ENCODE results near the gene NLGN4X.
A peak's percentile ranks its signal among the peaks of the same experiment; 100 is the strongest.

The NLGN4X gene

DNA sequence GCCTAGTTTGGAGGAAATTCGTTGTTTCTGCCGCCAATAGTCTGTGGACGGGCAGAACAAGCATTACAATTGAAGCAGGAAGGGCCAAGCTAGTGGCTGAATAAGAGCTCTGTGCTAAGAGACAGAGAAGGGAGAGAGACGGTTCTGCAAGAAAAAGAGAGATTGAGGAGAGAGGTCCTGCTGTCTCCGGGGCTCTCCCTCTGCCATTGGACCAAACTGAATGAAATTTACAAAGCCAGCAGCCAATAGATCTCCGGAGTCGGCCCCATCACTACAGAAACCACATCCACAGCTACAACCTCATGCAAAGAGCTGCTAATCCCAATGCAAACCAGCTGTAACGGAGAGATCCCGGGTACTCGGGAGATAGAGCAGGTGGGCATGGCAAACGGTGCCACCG, at the start of gene NLGN4X:
Gene NLGN4X (minus strand): TSS at position 148 of the 400 bp plus-strand sequence. CDS start 77,401 bp downstream, outside the sequence.
- in situ Hi-C loops (cut with HindIII; ENCODE audit: low pct_unique_long_range_greater_than_20kb, low sequenced_read_pairs) = no loop called here
- no peak for DNase-seq (ENCODE audit: low read depth in 1 of 2, low spot score in 1 of 2)
- TF ChIP-seq JUND (IDR thresholded peaks at IDR 0.05; ENCODE audit: low read depth) = no peak

DNA sequence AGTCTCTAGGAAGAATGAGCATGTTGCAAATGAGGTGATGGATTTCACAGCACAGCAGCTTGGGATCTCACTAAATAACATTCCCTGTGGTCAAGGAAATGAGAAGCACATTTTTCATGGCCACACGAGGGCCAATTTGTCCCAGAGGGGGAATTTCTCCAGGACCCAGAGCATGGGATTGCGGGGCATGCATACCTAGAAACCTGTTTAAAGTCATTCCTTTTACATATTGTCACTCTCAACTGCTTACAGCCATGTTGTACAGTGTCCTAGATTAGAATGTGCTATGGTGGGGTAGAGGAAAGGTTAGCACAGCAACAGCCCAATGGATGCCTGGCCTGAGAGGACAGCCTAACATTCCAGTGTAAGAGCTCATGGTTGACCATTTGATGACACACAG, 37.4 kb upstream of the NLGN4X start:
- TF ChIP-seq JUND (IDR thresholded peaks at IDR 0.05; ENCODE audit: low read depth) = no peak
- in situ Hi-C loops (cut with HindIII; ENCODE audit: low pct_unique_long_range_greater_than_20kb, low sequenced_read_pairs) = no loop called here
- no peak for DNase-seq (ENCODE audit: low read depth in 1 of 2, low spot score in 1 of 2)

DNA sequence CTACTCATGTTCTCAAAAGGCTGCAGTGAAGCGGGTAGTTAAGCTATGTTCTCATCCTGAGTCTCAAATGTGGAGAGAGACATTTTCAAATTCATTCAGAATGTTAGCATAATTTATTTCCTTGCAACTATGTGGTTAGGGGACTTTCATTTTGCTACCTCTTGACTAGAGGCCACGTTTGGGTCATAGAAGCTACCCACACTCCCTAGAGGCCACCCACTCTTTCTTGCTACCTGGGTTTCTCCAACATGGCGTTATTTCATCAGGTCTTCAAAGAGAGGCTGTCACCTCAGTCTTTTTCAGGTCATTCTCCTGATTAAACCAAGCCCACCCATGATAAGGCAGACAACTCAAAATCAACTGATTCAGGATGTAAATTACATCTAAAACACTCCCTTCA, 34.3 kb upstream of the NLGN4X start:
- TF ChIP-seq JUND (IDR thresholded peaks at IDR 0.05; ENCODE audit: low read depth) = no peak
- no peak for DNase-seq (ENCODE audit: low read depth in 1 of 2, low spot score in 1 of 2)
- in situ Hi-C loops (cut with HindIII; ENCODE audit: low pct_unique_long_range_greater_than_20kb, low sequenced_read_pairs) = no loop called here

DNA sequence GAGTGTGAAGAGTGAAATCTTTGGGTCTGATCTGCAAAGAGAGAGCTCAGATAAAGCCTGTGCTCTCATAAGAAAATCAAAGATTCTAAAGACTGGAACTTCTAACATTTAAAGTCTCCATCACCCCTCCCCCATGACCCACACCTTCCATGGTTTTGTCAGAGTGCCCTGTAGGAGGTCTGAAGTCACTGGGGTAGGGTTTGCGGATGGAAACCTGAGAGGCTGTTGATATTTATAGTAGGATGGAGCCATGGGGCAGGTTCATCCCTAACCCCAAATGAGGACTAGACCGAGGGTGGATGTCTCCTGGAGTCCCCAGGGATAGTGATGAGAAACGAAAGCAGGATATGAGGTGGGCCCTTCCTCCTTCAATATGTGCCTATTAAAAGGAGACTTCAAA, 28.4 kb upstream of the NLGN4X start:
- no peak for DNase-seq (ENCODE audit: low read depth in 1 of 2, low spot score in 1 of 2)
- no peak for TF ChIP-seq JUND (IDR thresholded peaks at IDR 0.05; ENCODE audit: low read depth)
- in situ Hi-C loops (cut with HindIII; ENCODE audit: low pct_unique_long_range_greater_than_20kb, low sequenced_read_pairs) = no loop called here

DNA sequence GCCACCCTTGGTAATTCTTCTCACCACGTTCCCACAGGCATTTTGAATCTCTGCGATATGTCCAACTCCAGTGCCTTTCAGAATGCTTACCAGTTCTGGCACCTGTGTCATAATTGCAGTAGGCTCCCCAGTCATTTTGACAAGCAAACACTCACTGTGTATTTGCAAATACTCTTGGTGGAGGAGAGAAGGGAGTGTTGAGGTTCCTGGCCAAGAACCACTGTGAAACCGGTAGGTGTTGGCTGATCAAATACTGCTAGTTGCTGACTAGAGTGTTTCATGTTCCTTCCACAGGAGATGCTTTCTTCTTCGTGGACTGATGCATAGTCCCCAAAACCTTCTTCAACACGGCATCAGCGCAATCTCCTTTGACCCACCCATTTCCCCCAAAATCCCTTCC, 16.0 kb upstream of the NLGN4X start:
- in situ Hi-C loops (cut with HindIII; ENCODE audit: low pct_unique_long_range_greater_than_20kb, low sequenced_read_pairs) = no loop called here
- no peak for TF ChIP-seq JUND (IDR thresholded peaks at IDR 0.05; ENCODE audit: low read depth)
- no peak for DNase-seq (ENCODE audit: low read depth in 1 of 2, low spot score in 1 of 2)

DNA sequence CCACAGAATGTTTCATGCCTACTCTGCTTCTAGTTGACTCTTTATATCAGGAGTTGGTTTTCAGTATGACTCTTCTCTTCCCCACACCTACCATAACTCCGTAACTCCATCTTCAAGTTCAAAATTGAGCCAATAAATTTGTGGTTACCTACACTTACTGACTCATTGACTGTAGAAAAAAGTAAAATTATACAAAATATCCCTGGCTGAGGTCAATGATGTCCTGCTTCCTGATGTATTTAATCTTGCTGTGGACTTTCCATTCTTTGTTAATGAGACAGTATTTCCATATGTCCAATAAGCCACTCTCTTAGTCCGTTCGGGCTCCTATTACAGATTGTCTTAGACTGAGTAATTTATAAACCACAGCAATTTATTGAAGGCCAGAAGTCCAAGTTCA, 9.9 kb upstream of the NLGN4X start:
- no peak for DNase-seq (ENCODE audit: low read depth in 1 of 2, low spot score in 1 of 2)
- in situ Hi-C loops (cut with HindIII; ENCODE audit: low pct_unique_long_range_greater_than_20kb, low sequenced_read_pairs) = no loop called here
- no peak for TF ChIP-seq JUND (IDR thresholded peaks at IDR 0.05; ENCODE audit: low read depth)

DNA sequence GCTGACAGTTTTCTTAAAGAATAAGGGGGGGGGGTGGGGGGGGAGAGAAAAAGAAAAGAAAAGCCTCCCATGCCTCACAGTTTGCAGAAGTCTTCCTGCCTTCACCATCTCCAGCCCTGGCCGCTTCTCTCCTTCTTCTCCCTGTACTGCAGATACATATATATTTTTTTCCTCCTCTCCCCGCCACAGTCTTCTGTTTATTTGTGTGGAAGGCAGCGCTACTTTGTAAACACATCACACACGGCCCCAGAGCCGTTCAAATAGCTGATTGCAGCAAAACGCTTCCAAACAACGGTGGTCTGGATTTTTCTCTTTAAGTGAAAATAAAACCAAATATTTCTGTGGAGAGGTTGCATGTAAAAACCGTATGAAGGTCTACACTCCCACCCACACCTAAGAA, 732 bp downstream of the NLGN4X start:
- DNase-seq (ENCODE audit: low read depth in 1 of 2, low spot score in 1 of 2) = no peak
- no peak for TF ChIP-seq JUND (IDR thresholded peaks at IDR 0.05; ENCODE audit: low read depth)
- in situ Hi-C loops (cut with HindIII; ENCODE audit: low pct_unique_long_range_greater_than_20kb, low sequenced_read_pairs) = no loop called here

DNA sequence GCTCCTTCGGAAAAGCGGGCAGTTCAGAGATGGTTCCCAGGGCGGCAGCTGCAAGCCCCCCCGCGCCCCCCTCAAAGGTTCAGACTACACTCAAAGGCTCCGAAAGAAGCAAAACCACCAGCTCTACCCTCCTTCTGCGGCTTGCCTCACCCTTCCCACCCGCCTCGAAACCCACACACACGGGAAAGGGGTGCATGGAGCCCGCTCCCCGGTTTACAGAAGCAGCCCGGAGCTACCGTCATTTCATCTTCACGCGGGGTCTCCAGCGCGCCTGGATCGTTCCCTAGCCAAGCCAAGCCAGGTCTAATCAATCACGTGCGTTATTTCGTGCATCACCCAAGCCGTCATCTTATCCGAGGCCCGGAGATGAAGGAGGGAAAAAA, 1.2 kb downstream of the NLGN4X start:
- DNase-seq (ENCODE audit: low read depth in 1 of 2, low spot score in 1 of 2) = no peak
- in situ Hi-C loops (cut with HindIII; ENCODE audit: low pct_unique_long_range_greater_than_20kb, low sequenced_read_pairs) = no loop called here
- TF ChIP-seq JUND (IDR thresholded peaks at IDR 0.05; ENCODE audit: low read depth) = no peak

DNA sequence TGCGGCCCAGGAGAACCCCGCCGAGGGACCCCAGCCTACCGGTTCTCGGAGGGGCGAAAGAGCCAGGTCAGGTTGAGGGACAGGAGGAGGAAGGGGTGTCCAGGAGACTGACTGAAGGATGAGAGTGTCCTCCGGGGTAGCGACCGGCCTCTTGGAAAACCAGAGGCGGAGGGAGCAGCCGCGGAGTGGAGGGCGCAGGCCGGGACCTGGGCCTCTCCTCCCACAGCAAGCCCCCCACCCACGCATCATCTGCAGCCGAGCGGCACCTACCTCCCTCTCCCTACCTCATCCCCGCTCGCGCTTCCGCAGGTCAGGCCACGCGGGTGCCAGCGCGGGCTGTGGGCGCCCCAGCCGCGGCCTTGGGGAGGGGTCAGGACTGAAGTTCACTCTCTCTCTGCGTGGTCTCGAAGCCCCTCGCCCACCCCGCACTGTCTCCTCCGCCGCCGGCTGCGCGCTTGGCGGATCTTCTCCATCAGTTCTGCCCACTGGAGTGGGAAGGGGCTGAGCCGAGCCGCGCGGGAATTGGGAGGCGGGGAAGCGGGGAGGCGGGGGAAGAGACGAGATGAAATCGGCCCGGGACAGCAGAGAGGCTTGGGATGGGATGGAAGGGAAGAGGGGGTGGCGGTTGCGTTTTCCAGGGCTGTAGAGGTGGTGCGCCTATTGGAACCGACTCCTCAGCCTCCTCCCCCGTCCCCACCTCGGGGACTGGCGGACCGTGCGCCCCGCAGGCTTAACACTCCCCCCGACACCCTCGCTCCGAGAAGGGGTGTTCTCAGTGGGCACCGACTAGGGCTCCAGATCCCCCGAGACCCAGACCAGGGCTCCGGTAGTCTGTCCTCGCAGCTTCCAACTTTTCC, 1.8 kb downstream of the NLGN4X start:
- TF ChIP-seq JUND (IDR thresholded peaks at IDR 0.05; ENCODE audit: low read depth) = no peak
- in situ Hi-C loops (cut with HindIII; ENCODE audit: low pct_unique_long_range_greater_than_20kb, low sequenced_read_pairs) = no loop called here
- no peak for DNase-seq (ENCODE audit: low read depth in 1 of 2, low spot score in 1 of 2)

DNA sequence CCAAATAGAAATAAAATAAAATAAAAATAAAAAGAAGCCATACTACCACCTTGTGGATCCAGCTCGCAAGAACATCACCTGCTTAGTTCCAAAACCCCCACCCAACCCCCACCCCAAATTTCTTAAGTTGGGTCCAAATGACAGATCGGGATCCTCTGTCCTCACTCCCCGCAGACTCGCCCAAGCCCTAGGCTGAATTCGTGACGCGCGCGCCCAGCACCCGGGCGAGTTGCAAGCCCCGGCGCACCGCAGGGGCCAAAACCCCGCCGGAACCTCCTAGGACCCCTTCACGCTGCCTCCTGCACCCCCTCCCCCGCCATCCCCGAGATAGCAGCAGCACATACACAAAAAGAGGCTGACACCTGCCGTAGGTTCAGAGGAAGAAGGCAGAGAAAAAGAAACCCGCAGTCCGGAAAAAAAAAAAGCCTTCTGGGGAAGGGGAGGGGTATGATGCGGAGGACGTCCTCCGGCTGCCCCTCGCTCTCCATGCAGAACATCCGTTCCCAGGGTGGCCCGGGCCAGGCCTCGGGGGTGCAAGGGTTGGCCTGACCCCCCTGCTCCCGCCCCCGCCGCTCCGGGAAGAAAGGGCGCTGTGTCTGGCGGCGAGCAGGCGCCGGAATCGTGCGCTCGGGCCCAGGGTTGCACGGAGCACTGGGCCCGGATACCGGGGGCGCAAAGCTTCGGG, 2.6 kb downstream of the NLGN4X start:
- in situ Hi-C loops (cut with HindIII; ENCODE audit: low pct_unique_long_range_greater_than_20kb, low sequenced_read_pairs) = no loop called here
- TF ChIP-seq JUND (IDR thresholded peaks at IDR 0.05; ENCODE audit: low read depth) = no peak
- peak in 1 of 2 experiments; percentile 2 for DNase-seq (ENCODE audit: low read depth in 1 of 2, low spot score in 1 of 2)

DNA sequence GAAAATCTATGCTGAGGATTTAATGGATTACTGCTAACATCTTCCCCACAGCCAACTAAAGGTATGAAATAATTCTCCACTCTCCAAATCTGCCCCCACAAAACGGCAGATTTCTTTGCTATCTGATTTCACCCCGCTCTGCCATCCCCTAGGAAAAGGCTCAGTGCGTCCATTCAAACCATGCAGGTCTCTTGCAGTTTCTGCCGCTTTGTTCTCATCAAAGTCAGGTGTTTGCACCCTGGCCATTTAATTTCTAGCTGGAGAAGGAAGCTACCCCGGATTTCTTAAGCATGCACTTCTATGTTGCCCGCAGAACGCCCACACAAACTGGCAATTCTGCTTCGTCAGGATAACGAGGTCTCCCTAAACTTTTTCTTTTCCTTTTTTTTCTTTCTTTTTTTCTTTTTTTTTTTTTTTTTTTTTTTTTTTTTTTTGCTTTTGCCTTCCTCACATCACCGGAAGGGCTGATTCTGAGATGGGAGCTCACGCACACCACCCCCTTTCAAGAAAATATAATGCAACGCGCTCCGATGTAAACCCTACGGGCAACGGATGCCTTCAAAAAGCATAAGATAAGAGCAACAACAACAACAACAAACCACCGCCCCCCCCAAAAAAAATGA, 3.3 kb downstream of the NLGN4X start:
- TF ChIP-seq JUND (IDR thresholded peaks at IDR 0.05; ENCODE audit: low read depth) = no peak
- DNase-seq (ENCODE audit: low read depth in 1 of 2, low spot score in 1 of 2) = no peak
- in situ Hi-C loops (cut with HindIII; ENCODE audit: low pct_unique_long_range_greater_than_20kb, low sequenced_read_pairs) = no loop called here

DNA sequence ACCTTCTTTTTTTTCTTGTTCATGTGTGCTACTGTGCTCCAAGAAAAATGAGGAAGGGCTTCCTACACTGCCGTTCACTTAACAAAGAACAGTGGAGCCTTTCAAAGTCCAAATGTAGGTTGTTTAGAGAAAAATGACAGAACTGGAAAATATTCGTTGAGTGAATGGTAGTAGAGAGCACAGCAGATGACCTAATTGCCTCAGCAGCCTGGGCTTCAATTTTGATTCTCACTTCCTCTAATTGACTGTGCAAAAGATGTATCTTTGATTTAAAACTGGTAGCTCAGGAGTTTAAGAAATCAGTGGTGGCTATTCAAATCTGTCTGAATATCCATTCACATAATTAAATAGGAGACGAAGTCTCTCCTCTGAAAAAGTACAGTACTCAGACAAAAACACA, 5.2 kb downstream of the NLGN4X start:
- in situ Hi-C loops (cut with HindIII; ENCODE audit: low pct_unique_long_range_greater_than_20kb, low sequenced_read_pairs) = no loop called here
- TF ChIP-seq JUND (IDR thresholded peaks at IDR 0.05; ENCODE audit: low read depth) = no peak
- DNase-seq (ENCODE audit: low read depth in 1 of 2, low spot score in 1 of 2) = no peak

DNA sequence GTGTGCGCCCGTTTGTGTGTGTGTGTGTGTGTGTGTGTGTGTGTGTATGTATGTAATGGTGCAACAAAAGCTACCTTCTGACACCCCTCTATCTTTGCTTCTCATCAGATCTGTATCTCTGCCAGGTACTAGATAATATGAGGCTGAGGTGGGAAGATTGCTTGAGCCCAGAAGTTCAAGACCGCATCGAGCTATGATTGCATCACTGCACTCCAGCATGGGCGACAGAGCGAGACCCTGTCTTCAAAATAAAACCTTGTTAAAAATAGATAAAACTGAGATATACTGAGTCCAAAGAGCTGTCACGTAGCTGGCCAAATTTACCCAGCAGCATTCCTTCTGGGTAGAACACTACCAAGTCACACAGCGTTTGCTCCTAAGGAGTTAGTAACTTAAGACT, 18.4 kb downstream of the NLGN4X start:
- in situ Hi-C loops (cut with HindIII; ENCODE audit: low pct_unique_long_range_greater_than_20kb, low sequenced_read_pairs) = no loop called here
- DNase-seq (ENCODE audit: low read depth in 1 of 2, low spot score in 1 of 2) = no peak
- TF ChIP-seq JUND (IDR thresholded peaks at IDR 0.05; ENCODE audit: low read depth) = no peak

Data from T47D (cell line).